ENCODE data around the gene TRIP13. TPM values are rescaled to one million over a fixed set of nuclear protein-coding genes. Genes with fewer than 3 reads are reported as not detected.

Gene TRIP13
- total and polyA plus RNA-seq, 2 experiments from 2014 or later, result 19.5 to 20.4 TPM

GRCh38 chr5:903756-904096 is 11.0 kb downstream of the TRIP13 start:
- Histone ChIP-seq H3K9ac (no peak overlapping the region), H3K4me2 (ENCODE audit: unreplicated experiment) (no peak overlapping the region), H3K9me2 (ENCODE audit: insufficient read depth) (no peaks in the 10 kb centered on the region), H3K36me3 (ENCODE audit: low read depth) (no peaks in the 10 kb centered on the region), H3K27ac (no peak overlapping the region), H2AFZ (no peak overlapping the region), H3K27me3 (replicated peaks; ENCODE audit: insufficient read depth) (no peaks in the 10 kb centered on the region), H3K4me3 (no peak overlapping the region), H3K79me2 (ENCODE audit: insufficient read depth) (no peaks in the 10 kb centered on the region), H4K20me1 (ENCODE audit: insufficient read depth) (no peaks in the 10 kb centered on the region), H3F3A (ENCODE audit: insufficient read depth) (no peaks in the 10 kb centered on the region), H3K4me1 (ENCODE audit: insufficient read depth) (no peaks in the 10 kb centered on the region), H3K9me3 (ENCODE audit: low read depth) (no peaks in the 10 kb centered on the region)
- in situ Hi-C loops (cut with MboI), result loop anchor here (10.0 kb wide), 1 partner anchor 239 kb away; no protein-coding TSS in a partner anchor
- TF ChIP-seq EZH2phosphoT487 (IDR thresholded peaks at IDR 0.05; ENCODE audit: insufficient read depth, low read depth) (no peak), EZH2 (IDR thresholded peaks at IDR 0.05; ENCODE audit: insufficient read depth, poor library complexity, severe bottlenecking) (no peak)
- 87 to 91% methylated on average over 6 of the region's 6 CpGs for whole genome bisulfite sequencing, 2 experiments (ENCODE audit: low coverage in 1 of 2, low lambda C conversion rate in 2 of 2, missing lambda C conversion rate in 2 of 2)
- no peak for DNase-seq

DNA sequence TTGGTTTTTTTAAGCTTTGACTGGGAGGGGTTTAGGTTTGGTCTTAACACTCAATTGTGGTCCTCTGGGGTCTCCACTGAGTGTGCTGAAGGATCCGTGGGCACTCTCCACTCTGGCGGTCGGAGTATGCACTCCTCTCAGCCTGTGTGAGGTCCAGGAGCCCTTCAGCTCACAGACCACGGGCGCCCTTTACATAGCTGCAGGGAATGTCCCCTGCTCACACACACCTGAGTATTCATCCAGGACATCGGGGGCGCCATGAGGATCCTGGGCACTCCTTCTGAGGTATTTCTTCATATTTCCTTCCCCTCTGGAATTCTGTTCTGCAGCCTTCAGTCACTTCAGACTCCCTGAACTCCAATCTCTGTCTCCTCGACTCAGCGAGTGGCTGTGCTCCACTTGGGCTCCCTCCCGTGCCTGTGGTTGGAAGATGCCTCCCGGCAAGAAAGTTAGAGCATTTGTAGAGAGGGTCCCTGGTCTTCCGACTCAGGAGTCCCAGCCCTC is 12.5 kb downstream of the TRIP13 start:
- H3K27me3 ChIP-seq (replicated peaks; ENCODE audit: insufficient read depth), result no peaks in the 10 kb centered on the region
- 89 to 95% methylated on average over 12 of the region's 12 CpGs for WGBS, 2 experiments (ENCODE audit: low coverage in 1 of 2, low lambda C conversion rate in 2 of 2, missing lambda C conversion rate in 2 of 2)
- no peaks in the 10 kb centered on the region for H3K9me3 ChIP-seq (ENCODE audit: low read depth)
- H3K4me1 ChIP-seq (ENCODE audit: insufficient read depth), result no peaks in the 10 kb centered on the region
- no peak overlapping the region for H3K4me2 ChIP-seq (ENCODE audit: unreplicated experiment)
- no peaks in the 10 kb centered on the region for H3K79me2 ChIP-seq (ENCODE audit: insufficient read depth)
- no peaks in the 10 kb centered on the region for H4K20me1 ChIP-seq (ENCODE audit: insufficient read depth)
- no peak overlapping the region for H3K27ac ChIP-seq
- H3K36me3 ChIP-seq (ENCODE audit: low read depth), result no peaks in the 10 kb centered on the region
- no peak overlapping the region for H2AFZ ChIP-seq
- no peak for DNase-seq
- no peaks in the 10 kb centered on the region for H3K9me2 ChIP-seq (ENCODE audit: insufficient read depth)
- in situ Hi-C loops (cut with MboI), result loop anchor here (10.0 kb wide), 1 partner anchor 240 kb away; no protein-coding TSS in a partner anchor
- no peak overlapping the region for H3K9ac ChIP-seq
- no peak for TF ChIP-seq EZH2 (IDR thresholded peaks at IDR 0.05; ENCODE audit: insufficient read depth, poor library complexity, severe bottlenecking)
- TF ChIP-seq EZH2phosphoT487 (IDR thresholded peaks at IDR 0.05; ENCODE audit: insufficient read depth, low read depth), result no peak
- H3F3A ChIP-seq (ENCODE audit: insufficient read depth), result no peaks in the 10 kb centered on the region
- H3K4me3 ChIP-seq, result no peak overlapping the region

- no peaks in the 10 kb centered on the region for H3K9me3 ChIP-seq (ENCODE audit: low read depth)
- DNase-seq, result no peak
- H3K9ac ChIP-seq, result no peak overlapping the region
- H3K27me3 ChIP-seq (replicated peaks; ENCODE audit: insufficient read depth), result no peaks in the 10 kb centered on the region
- H3K4me2 ChIP-seq (ENCODE audit: unreplicated experiment), result no peak overlapping the region
- no peak for TF ChIP-seq EZH2 (IDR thresholded peaks at IDR 0.05; ENCODE audit: insufficient read depth, poor library complexity, severe bottlenecking)
- no peak for TF ChIP-seq EZH2phosphoT487 (IDR thresholded peaks at IDR 0.05; ENCODE audit: insufficient read depth, low read depth)
- H3K4me3 ChIP-seq, result no peak overlapping the region
- H3K36me3 ChIP-seq (ENCODE audit: low read depth), result no peaks in the 10 kb centered on the region
- H4K20me1 ChIP-seq (ENCODE audit: insufficient read depth), result no peaks in the 10 kb centered on the region
- in situ Hi-C loops (cut with MboI), result loop anchor here (10.0 kb wide), 1 partner anchor 243 kb away; no protein-coding TSS in a partner anchor
- H3K27ac ChIP-seq, result no peak overlapping the region
- no peaks in the 10 kb centered on the region for H3F3A ChIP-seq (ENCODE audit: insufficient read depth)
- H3K79me2 ChIP-seq (ENCODE audit: insufficient read depth), result no peaks in the 10 kb centered on the region
- H3K9me2 ChIP-seq (ENCODE audit: insufficient read depth), result no peaks in the 10 kb centered on the region
- H2AFZ ChIP-seq, result no peak overlapping the region
- H3K4me1 ChIP-seq (ENCODE audit: insufficient read depth), result no peaks in the 10 kb centered on the region
- 95% methylated on average over 7 of the region's 7 CpGs for WGBS, 2 experiments (ENCODE audit: low coverage in 1 of 2, low lambda C conversion rate in 2 of 2, missing lambda C conversion rate in 2 of 2)
Observed at GRCh38 chr5:907366-907910, 14.8 kb downstream of the TRIP13 start.

GRCh38 chr5:908172-908571 is 15.5 kb downstream of the TRIP13 start:
- H3K4me3 ChIP-seq, result no peak overlapping the region
- H3K27ac ChIP-seq, result no peak overlapping the region
- H3K9me2 ChIP-seq (ENCODE audit: insufficient read depth), result no peaks in the 10 kb centered on the region
- no peaks in the 10 kb centered on the region for H3K36me3 ChIP-seq (ENCODE audit: low read depth)
- no peak overlapping the region for H3K9ac ChIP-seq
- no peaks in the 10 kb centered on the region for H3K27me3 ChIP-seq (replicated peaks; ENCODE audit: insufficient read depth)
- WGBS, 2 experiments (ENCODE audit: low coverage in 1 of 2, low lambda C conversion rate in 2 of 2, missing lambda C conversion rate in 2 of 2), result 96 to 98% methylated on average over 16 of the region's 16 CpGs
- no peaks in the 10 kb centered on the region for H3K9me3 ChIP-seq (ENCODE audit: low read depth)
- no peaks in the 10 kb centered on the region for H3K79me2 ChIP-seq (ENCODE audit: insufficient read depth)
- H4K20me1 ChIP-seq (ENCODE audit: insufficient read depth), result no peaks in the 10 kb centered on the region
- TF ChIP-seq EZH2phosphoT487 (IDR thresholded peaks at IDR 0.05; ENCODE audit: insufficient read depth, low read depth) (no peak), EZH2 (IDR thresholded peaks at IDR 0.05; ENCODE audit: insufficient read depth, poor library complexity, severe bottlenecking) (no peak)
- no peak for DNase-seq
- H2AFZ ChIP-seq, result no peak overlapping the region
- no peaks in the 10 kb centered on the region for H3F3A ChIP-seq (ENCODE audit: insufficient read depth)
- no peaks in the 10 kb centered on the region for H3K4me1 ChIP-seq (ENCODE audit: insufficient read depth)
- no peak overlapping the region for H3K4me2 ChIP-seq (ENCODE audit: unreplicated experiment)
- in situ Hi-C loops (cut with MboI), result loop anchor here (10.0 kb wide), 1 partner anchor 243 kb away; no protein-coding TSS in a partner anchor
